Esophagus muscularis mucosa (tissue), 4 donors: Measurements from ENCODE around the gene SPEF2.

Experiments
- CTCF ChIP-seq, 3 experiments: fragments of 200-600 bp in 2 of 3; fragments of 450-650 bp in 1 of 3; sonication (generic) in 2 of 3; IDR thresholded peaks; one replicate each; pipeline ENCODE4 v1.5.1; 2017 to 2019; ENCODE audit warnings: antibody characterized with exemption in 3 of 3, mild to moderate bottlenecking in 2 of 3, moderate library complexity in 1 of 3
- EP300 ChIP-seq: sonication (generic); formaldehyde crosslinking; IDR thresholded peaks from one replicate; pipeline ENCODE4 v1.6.1; 2017; ENCODE audit warnings: antibody characterized with exemption
- POLR2AphosphoS5 ChIP-seq, 2 donors: sonication (generic); formaldehyde crosslinking; IDR thresholded peaks; one replicate each; pipeline ENCODE4 v1.6.1; 2017; ENCODE audit warnings: antibody characterized with exemption in 2 of 2

GRCh38 chr5:35598707-35599370 lies 18.8 kb upstream of the SPEF2 start:
- TF ChIP-seq EP300: no peak
- TF ChIP-seq CTCF (IDR thresholded peaks at IDR 0.05): no peak
- no peak for TF ChIP-seq POLR2AphosphoS5 (IDR thresholded peaks at IDR 0.05)
